SK-MEL-5 (cell line): ENCODE measurements around the gene KMT2D. TPM values are rescaled to one million over a fixed set of nuclear protein-coding genes. Genes with fewer than 3 reads are reported as not detected.

ENCODE experiments used
- DNase-seq: peaks from one replicate; pipeline ENCODE4 v3.0.0-alpha.2; 2016; ENCODE audit warnings: low read depth, low spot score
- in situ Hi-C: cut with HindIII; loops from 2 replicates; pipeline ENCODE4 v1.10.0; 2016; ENCODE audit warnings: low sequenced_read_pairs, high pct_unique_total_duplicates, low pct_unique_long_range_greater_than_20kb
- total RNA-seq: library from RNA; depleted of rRNA; stranded (reverse); fragments of >200 nt; shearing (Covaris generic); gene quantifications from 2 replicates; pipeline ENCODE4 v1.2.3, GENCODE V29; 2014; rRNA removed

Gene KMT2D
- total RNA-seq, 1 experiment from 2014 or later = 16.1 TPM

DNA sequence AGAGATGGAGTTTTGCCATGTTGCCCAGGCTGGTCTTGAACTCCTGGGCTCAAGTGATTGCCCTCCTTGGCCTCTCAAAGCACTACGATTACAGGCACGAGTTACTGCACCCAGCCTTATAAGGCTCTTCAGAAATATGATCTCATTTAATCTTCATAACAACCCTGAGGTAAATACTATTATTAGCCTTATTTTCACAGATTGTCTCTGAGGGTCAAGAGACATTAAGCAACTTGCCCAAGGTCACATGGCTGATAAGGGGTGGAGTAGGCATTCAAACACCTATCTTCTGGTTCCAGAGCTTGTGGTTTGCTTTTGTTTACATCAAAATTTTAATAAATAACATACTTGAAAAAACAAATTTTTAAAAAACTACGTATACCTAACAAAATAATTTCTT is 47.2 kb downstream of the KMT2D start:
- in situ Hi-C loops = no loop called here

DNA sequence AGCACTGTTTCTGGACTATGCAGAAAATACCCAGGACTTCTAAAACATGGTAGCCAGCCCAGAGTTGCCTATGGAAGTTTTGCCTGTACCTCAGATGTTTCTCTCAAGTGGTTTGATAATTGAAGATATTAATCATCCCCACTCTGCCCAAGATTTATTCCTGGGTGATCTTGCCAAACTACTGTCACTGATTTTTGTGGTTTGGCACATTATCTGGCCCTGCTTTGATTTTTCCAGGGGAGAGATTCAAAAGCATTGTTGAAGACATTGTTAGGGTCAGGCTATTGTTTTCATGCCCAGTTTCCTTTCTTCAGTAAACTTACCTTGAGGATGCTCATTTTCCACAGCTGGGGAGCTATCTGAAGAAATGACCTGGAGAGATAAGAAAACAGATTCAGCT is 47.9 kb downstream of the KMT2D start:
- DNase-seq = no peak
- in situ Hi-C loops = no loop called here

More for the DNA sequence above, 47.2 kb downstream of the KMT2D start:
- no peak for DNase-seq

Other genes starting within 250 kb of the KMT2D start
- 4.9 and 5.3 TPM in 2 replicates for gene CACNB3, start 242.3 kb downstream of the KMT2D start, total RNA-seq
- 86.4 and 86.9 TPM in 2 replicates for gene DDX23, start 208.6 kb downstream of the KMT2D start, total RNA-seq
- 0.11 and 0.13 TPM in 2 replicates for gene RND1, start 194.9 kb downstream of the KMT2D start, total RNA-seq
- gene FKBP11, start 135.3 kb downstream of the KMT2D start, total RNA-seq = 10.8 and 12.2 TPM in 2 replicates
- 92.3 and 95.8 TPM in 2 replicates for gene ARF3, start 103.3 kb downstream of the KMT2D start, total RNA-seq
- 3.4 and 5.1 TPM in 2 replicates for gene WNT10B, start 89.1 kb downstream of the KMT2D start, total RNA-seq
- gene WNT1, start 82.5 kb downstream of the KMT2D start, total RNA-seq = not detected in 2 replicates
- 0.03 TPM in 1 of 2 replicates, not detected in the other for gene DDN, start 61.4 kb downstream of the KMT2D start, total RNA-seq
- 115 and 133 TPM in 2 replicates for gene PRKAG1, start 42.0 kb downstream of the KMT2D start, total RNA-seq
- gene RHEBL1, start 9.2 kb upstream of the KMT2D start, total RNA-seq = 5.2 and 7.8 TPM in 2 replicates
- gene DHH, start 34.0 kb upstream of the KMT2D start, total RNA-seq = 0.05 and 0.21 TPM in 2 replicates
- 20.6 and 21.7 TPM in 2 replicates for gene LMBR1L, start 50.1 kb upstream of the KMT2D start, total RNA-seq
- 1,958 and 1,976 TPM in 2 replicates for gene TUBA1B, start 70.6 kb upstream of the KMT2D start, total RNA-seq
- gene TUBA1A, start 128.3 kb upstream of the KMT2D start, total RNA-seq = 147 and 170 TPM in 2 replicates
- 315 and 342 TPM in 2 replicates for gene TUBA1C, start 204.3 kb upstream of the KMT2D start, total RNA-seq
- not detected in 2 replicates for gene PRPH, start 234.4 kb upstream of the KMT2D start, total RNA-seq